Caco-2 (cell line): ENCODE data around the gene RALGPS1. TPM values are rescaled to one million over a fixed set of nuclear protein-coding genes. Genes with fewer than 3 reads are reported as not detected.

Source experiments
- BruUV-seq: library from RNA; stranded (reverse); fragments of 400-500 nt; replicated peaks from 2 replicates; lab custom pipeline; 2021; lab: Mats Ljungman, UMichigan
- CTCF ChIA-PET: fragments of 300-600 bp; sonication (Branson Sonifier 250); formaldehyde crosslinking; loops from one replicate; lab custom pipeline; 2022; ENCODE audit warnings: antibody characterized with exemption; lab: Charles Lee
- POLR2A ChIA-PET: fragments of 300-600 bp; sonication (Branson Sonifier 250); formaldehyde crosslinking; loops from one replicate; lab custom pipeline; 2022; ENCODE audit warnings: antibody characterized with exemption; lab: Charles Lee
- DNase-seq, 2 experiments: peaks; one replicate each; pipeline versions ENCODE4 v3.0.0 to v3.0.0-alpha.2; 2020 to 2022
- H3K27me3 ChIP-seq: replicated peaks from 2 replicates; pipeline ENCODE4 v1.6.0; 2011; ENCODE audit warnings: low read length; ENCODE audit not compliant: control insufficient read depth, insufficient read depth
- H3K36me3 ChIP-seq: 2 replicates; pipeline ENCODE4 v1.5.1; 2011; ENCODE audit warnings: low read length; ENCODE audit not compliant: control insufficient read depth, insufficient read depth
- H3K4me1 ChIP-seq: fragments of 250-450 bp; sonication (Bioruptor Pico); 2 replicates; pipeline ENCODE4 v1.5.1; 2020; ENCODE audit warnings: mild to moderate bottlenecking
- H3K4me3 ChIP-seq: 2 replicates; pipeline ENCODE4 v1.5.1; 2011; ENCODE audit warnings: low read depth, mild to moderate bottlenecking, control low read depth, low read length
- H3K9me3 ChIP-seq: fragments of 250-450 bp; sonication (Bioruptor Pico); 2 replicates; pipeline ENCODE4 v1.5.1; 2020; ENCODE audit warnings: mild to moderate bottlenecking, moderate library complexity
- H3K27ac Mint-ChIP-seq: one replicate; pipeline ENCODE4 v1.8.0; 2022; ENCODE audit warnings: mixed read lengths; ENCODE audit not compliant: unreplicated experiment
- H3K27me3 Mint-ChIP-seq: one replicate; pipeline ENCODE4 v1.8.0; 2022; ENCODE audit warnings: mixed read lengths; ENCODE audit not compliant: insufficient read depth, unreplicated experiment
- H3K36me3 Mint-ChIP-seq: one replicate; pipeline ENCODE4 v1.8.0; 2022; ENCODE audit warnings: mild to moderate bottlenecking, mixed read lengths; ENCODE audit not compliant: insufficient read depth, unreplicated experiment
- H3K4me1 Mint-ChIP-seq: one replicate; pipeline ENCODE4 v1.8.0; 2022; ENCODE audit warnings: low read depth, mixed read lengths; ENCODE audit not compliant: unreplicated experiment
- H3K4me3 Mint-ChIP-seq: one replicate; pipeline ENCODE4 v1.8.0; 2022; ENCODE audit warnings: mild to moderate bottlenecking, moderate library complexity, mixed read lengths; ENCODE audit not compliant: unreplicated experiment
- H3K9me3 Mint-ChIP-seq: one replicate; pipeline ENCODE4 v1.8.0; 2022; ENCODE audit warnings: mixed read lengths; ENCODE audit not compliant: unreplicated experiment
- intact Hi-C: fragments of 100-400 bp; cut with micrococcal nuclease; formaldehyde crosslinking; loops from one replicate; pipeline ENCODE4 v1.10.0; 2022; ENCODE audit not compliant: unreplicated experiment
- total RNA-seq: library from RNA; stranded (reverse); gene quantifications from 2 replicates; pipeline ENCODE4 v1.2.3, GENCODE V29; 2022
- TF ChIP-seq, protein P1 (sequence below), 2 experiments: fragments of 200-600 bp in 1 of 2; IDR thresholded peaks; 1 replicate in 1 of 2; 2 replicates in 1 of 2; pipeline versions ENCODE4 v1.5.1 to v1.8.0; 2011 to 2022; ENCODE audit warnings: antibody characterized with exemption in 1 of 2, control low read depth in 1 of 2, inconsistent platforms in 1 of 2, low read depth in 1 of 2, low read length in 1 of 2, mild to moderate bottlenecking in 1 of 2, moderate library complexity in 1 of 2; ENCODE audit not compliant: insufficient read depth in 1 of 2, severe bottlenecking in 1 of 2, unreplicated experiment in 1 of 2

Gene RALGPS1
- total RNA-seq, 1 experiment from 2014 or later = 41.5 TPM

DNA sequence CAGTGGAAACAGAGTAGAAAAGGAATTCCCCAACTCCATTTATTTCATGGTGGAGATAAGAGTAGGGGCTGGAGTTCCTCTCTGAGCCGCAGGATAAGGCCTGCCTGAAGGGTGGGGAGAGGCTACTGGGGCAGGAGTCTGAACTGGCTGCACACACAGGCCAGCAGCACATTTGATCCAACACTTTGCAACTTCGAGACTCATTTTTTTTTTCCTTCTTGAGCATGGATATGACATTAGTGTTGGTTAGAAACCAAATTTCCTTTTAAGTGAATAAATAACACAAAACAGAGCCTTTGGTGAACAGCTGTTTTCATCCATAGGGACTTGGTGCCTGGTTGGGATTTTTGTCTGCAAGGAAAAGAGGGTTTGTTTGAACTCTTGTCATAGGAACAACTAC lies 76.6 kb downstream of the RALGPS1 start:
- Mint-ChIP-seq H3K27me3 (no peaks in the 10 kb centered on the region), H3K36me3 (peaks cover 15% of the 10 kb centered on the region), H3K4me1 (peaks cover 8% of the 10 kb centered on the region), H3K9me3 (peaks cover 28% of the 10 kb centered on the region), H3K4me3 (no peak overlapping the region), H3K27ac (no peak overlapping the region)
- Histone ChIP-seq H3K36me3 (no peaks in the 10 kb centered on the region; the same call in 1 of the 2 replicates), H3K4me3 (no peak overlapping the region), H3K27me3 (no peaks in the 10 kb centered on the region), H3K4me1 (peaks cover 17% of the 10 kb centered on the region), H3K9me3 (peaks cover 14% of the 10 kb centered on the region)
- TF ChIP-seq, protein P1, sequence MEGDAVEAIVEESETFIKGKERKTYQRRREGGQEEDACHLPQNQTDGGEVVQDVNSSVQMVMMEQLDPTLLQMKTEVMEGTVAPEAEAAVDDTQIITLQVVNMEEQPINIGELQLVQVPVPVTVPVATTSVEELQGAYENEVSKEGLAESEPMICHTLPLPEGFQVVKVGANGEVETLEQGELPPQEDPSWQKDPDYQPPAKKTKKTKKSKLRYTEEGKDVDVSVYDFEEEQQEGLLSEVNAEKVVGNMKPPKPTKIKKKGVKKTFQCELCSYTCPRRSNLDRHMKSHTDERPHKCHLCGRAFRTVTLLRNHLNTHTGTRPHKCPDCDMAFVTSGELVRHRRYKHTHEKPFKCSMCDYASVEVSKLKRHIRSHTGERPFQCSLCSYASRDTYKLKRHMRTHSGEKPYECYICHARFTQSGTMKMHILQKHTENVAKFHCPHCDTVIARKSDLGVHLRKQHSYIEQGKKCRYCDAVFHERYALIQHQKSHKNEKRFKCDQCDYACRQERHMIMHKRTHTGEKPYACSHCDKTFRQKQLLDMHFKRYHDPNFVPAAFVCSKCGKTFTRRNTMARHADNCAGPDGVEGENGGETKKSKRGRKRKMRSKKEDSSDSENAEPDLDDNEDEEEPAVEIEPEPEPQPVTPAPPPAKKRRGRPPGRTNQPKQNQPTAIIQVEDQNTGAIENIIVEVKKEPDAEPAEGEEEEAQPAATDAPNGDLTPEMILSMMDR (IDR thresholded peaks at IDR 0.05; ENCODE audit: insufficient read depth in 1 of 2, low read depth in 1 of 2, low read length in 1 of 2, severe bottlenecking in 1 of 2, unreplicated experiment in 1 of 2) = no peak
- DNase-seq = no peak
- ChIA-PET CTCF (no interaction called here), POLR2A (no interaction called here)
- intact Hi-C loops = no loop called here
- BruUV-seq = no TSS peak

DNA sequence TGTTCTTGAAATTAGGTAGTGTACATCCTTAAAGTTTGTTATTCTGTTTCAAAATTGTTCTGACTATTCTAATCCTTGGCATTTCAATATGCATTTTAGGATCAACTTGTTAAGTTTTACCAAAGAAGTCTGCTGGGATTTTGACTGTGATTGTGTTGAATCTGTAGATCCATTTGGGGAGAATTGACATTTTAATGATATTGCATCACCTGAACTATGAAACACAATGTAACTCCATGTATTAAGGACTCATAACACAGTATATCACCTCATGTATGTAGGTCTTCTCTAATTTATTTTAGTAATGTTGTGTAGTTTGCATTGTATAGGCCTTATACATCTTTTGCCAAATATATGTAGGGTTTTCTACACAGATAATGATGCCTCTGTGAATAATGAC lies 77.8 kb downstream of the RALGPS1 start:
- ChIA-PET CTCF (no interaction called here), POLR2A (no interaction called here)
- no TSS peak for BruUV-seq
- H3K27ac Mint-ChIP-seq = no peak overlapping the region
- H3K9me3 Mint-ChIP-seq = peaks cover 29% of the 10 kb centered on the region
- H3K36me3 Mint-ChIP-seq = peaks cover 15% of the 10 kb centered on the region
- Histone ChIP-seq H3K4me3 (no peak overlapping the region), H3K4me1 (peaks cover 9% of the 10 kb centered on the region; the same call in 1 of the 2 replicates), H3K27me3 (no peaks in the 10 kb centered on the region), H3K36me3 (no peaks in the 10 kb centered on the region; the same call in 1 of the 2 replicates), H3K9me3 (peaks cover 14% of the 10 kb centered on the region)
- TF ChIP-seq, protein P1 (IDR thresholded peaks at IDR 0.05; ENCODE audit: insufficient read depth in 1 of 2, low read depth in 1 of 2, low read length in 1 of 2, severe bottlenecking in 1 of 2, unreplicated experiment in 1 of 2) = no peak
- H3K4me3 Mint-ChIP-seq = no peak overlapping the region
- DNase-seq = no peak
- H3K27me3 Mint-ChIP-seq = no peaks in the 10 kb centered on the region
- intact Hi-C loops = no loop called here
- peaks cover 8% of the 10 kb centered on the region for H3K4me1 Mint-ChIP-seq

DNA sequence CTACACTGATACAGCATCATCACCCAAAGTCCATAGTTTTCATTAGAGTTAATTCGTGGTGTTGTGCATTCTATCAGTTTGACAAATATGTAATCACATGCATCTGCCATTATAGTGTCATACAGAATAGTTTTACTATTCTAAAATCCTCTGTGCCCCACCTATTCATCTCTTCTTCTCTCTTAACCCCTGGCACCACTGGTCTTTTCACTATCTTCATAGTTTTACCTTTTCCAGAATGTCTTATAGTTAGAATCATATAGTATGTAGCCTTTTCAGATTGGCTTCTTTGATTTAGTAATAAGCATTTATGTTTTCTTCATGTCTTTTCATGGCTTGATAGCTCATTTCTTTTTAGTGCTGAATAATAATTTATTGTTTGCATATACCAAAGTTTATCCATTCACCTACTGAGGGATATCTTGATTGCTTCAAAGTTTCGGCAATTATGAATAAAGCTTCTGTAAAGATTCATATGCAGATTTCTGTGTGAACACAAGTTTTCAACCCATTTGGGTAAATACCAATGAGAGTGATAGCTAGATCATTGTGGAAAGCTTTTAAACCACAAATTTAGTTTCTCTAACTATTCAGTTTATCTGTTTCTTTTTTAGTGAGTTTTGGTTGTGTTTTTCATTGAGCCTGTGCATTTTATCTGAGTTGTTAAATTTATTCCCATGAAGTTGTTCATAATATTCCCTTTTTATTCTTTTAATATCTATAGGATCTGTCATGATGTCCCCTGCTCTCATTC lies 84.9 kb downstream of the RALGPS1 start:
- intact Hi-C loops = no loop called here
- ChIA-PET POLR2A (no interaction called here), CTCF (no interaction called here)
- TF ChIP-seq, protein P1 (IDR thresholded peaks at IDR 0.05; ENCODE audit: insufficient read depth in 1 of 2, low read depth in 1 of 2, low read length in 1 of 2, severe bottlenecking in 1 of 2, unreplicated experiment in 1 of 2) = no peak
- Mint-ChIP-seq H3K4me3 (no peak overlapping the region), H3K27ac (no peak overlapping the region), H3K36me3 (no peaks in the 10 kb centered on the region), H3K4me1 (no peaks in the 10 kb centered on the region), H3K27me3 (no peaks in the 10 kb centered on the region), H3K9me3 (peaks cover 9% of the 10 kb centered on the region)
- Histone ChIP-seq H3K9me3 (no peaks in the 10 kb centered on the region), H3K27me3 (no peaks in the 10 kb centered on the region), H3K36me3 (no peaks in the 10 kb centered on the region), H3K4me1 (no peaks in the 10 kb centered on the region), H3K4me3 (no peak overlapping the region)
- no TSS peak for BruUV-seq
- no peak for DNase-seq
